Measurements from ENCODE around the gene ECHDC1. TPM values are rescaled to one million over a fixed set of nuclear protein-coding genes. Genes with fewer than 3 reads are reported as not detected.

Gene ECHDC1
- polyA plus RNA-seq, 1 donor from 2014 or later = 95.7 TPM

GRCh38 chr6:127345521-127345920, 2.1 kb upstream of the ECHDC1 start:
- Histone ChIP-seq H3K27me3 (ENCODE audit: insufficient read depth, low read depth, low read length) (no peaks in the 10 kb centered on the region), H3K4me2 (ENCODE audit: low read length) (no peak overlapping the region), H3K36me3 (ENCODE audit: insufficient read depth, low read length) (no peaks in the 10 kb centered on the region), H3K27ac (ENCODE audit: low read length) (no peak overlapping the region), H3K79me2 (replicated peaks; ENCODE audit: insufficient read depth, low read length) (peaks cover 31% of the 10 kb centered on the region), H3K9me2 (ENCODE audit: insufficient read depth, low read length) (no peaks in the 10 kb centered on the region), H3F3A (ENCODE audit: insufficient read depth, low read length, poor library complexity, severe bottlenecking) (peaks cover 3% of the 10 kb centered on the region), H3K9me3 (ENCODE audit: low read length) (no peaks in the 10 kb centered on the region), H3K4me3 (ENCODE audit: low read length) (no peak overlapping the region), H2AFZ (ENCODE audit: low read depth, low read length) (no peak overlapping the region), H3K9ac (ENCODE audit: low read length) (no peak overlapping the region), H4K20me1 (ENCODE audit: insufficient read depth) (no peaks in the 10 kb centered on the region)
- TF ChIP-seq EZH2 (IDR thresholded peaks at IDR 0.05; ENCODE audit: borderline replicate concordance, insufficient read depth, low read length, poor library complexity, severe bottlenecking) (no peak), EP300 (conservative IDR thresholded peaks at IDR 0.05; ENCODE audit: poor library complexity, severe bottlenecking) (no peak), REST (IDR thresholded peaks at IDR 0.05; ENCODE audit: borderline replicate concordance) (no peak), POLR2AphosphoS5 (IDR thresholded peaks at IDR 0.05) (no peak), RAD21 (conservative IDR thresholded peaks at IDR 0.05) (no peak), SMC3 (conservative IDR thresholded peaks at IDR 0.05; ENCODE audit: poor library complexity) (no peak), CTCF (IDR thresholded peaks at IDR 0.05; ENCODE audit: poor library complexity, severe bottlenecking) (no peak), TAF1 (IDR thresholded peaks at IDR 0.05; ENCODE audit: low read depth) (no peak), MXI1 (conservative IDR thresholded peaks at IDR 0.05; ENCODE audit: poor library complexity, severe bottlenecking) (no peak)

GRCh38 chr6:127343809-127344659, 625 bp upstream of the ECHDC1 start:
- Histone ChIP-seq H3K79me2 (replicated peaks; ENCODE audit: insufficient read depth, low read length) (peaks cover 42% of the 10 kb centered on the region), H3K4me3 (ENCODE audit: low read length) (peak overlapping the region; percentile 81), H4K20me1 (ENCODE audit: insufficient read depth) (no peaks in the 10 kb centered on the region), H3K9ac (ENCODE audit: low read length) (peak overlapping the region; percentile 72), H3K9me3 (ENCODE audit: low read length) (no peaks in the 10 kb centered on the region), H3K27ac (ENCODE audit: low read length) (peak overlapping the region; percentile 81), H3K4me2 (ENCODE audit: low read length) (peak overlapping the region; percentile 97), H3F3A (ENCODE audit: insufficient read depth, low read length, poor library complexity, severe bottlenecking) (peaks cover 3% of the 10 kb centered on the region), H3K27me3 (ENCODE audit: insufficient read depth, low read depth, low read length) (no peaks in the 10 kb centered on the region), H3K36me3 (ENCODE audit: insufficient read depth, low read length) (no peaks in the 10 kb centered on the region), H2AFZ (ENCODE audit: low read depth, low read length) (peak overlapping the region; percentile 70), H3K9me2 (ENCODE audit: insufficient read depth, low read length) (no peaks in the 10 kb centered on the region)
- TF ChIP-seq SMC3 (conservative IDR thresholded peaks at IDR 0.05; ENCODE audit: poor library complexity) = no peak
- peak; percentile 16 for TF ChIP-seq REST (IDR thresholded peaks at IDR 0.05; ENCODE audit: borderline replicate concordance)
- TF ChIP-seq POLR2AphosphoS5 (IDR thresholded peaks at IDR 0.05) = no peak

Data from neural cell (in vitro differentiated cells).